ENCODE data around the gene RPS6KA5. TPM values are rescaled to one million over a fixed set of nuclear protein-coding genes. Genes with fewer than 3 reads are reported as not detected.
"Not testable (repeated sequence)": the region's sequence is repeated elsewhere in the genome, so short reads cannot be mapped to it uniquely, and the experiment has no call there.

Gene RPS6KA5
- polyA plus RNA-seq, 5 donors = 3.2 to 10.2 (median 8.8) TPM

DNA sequence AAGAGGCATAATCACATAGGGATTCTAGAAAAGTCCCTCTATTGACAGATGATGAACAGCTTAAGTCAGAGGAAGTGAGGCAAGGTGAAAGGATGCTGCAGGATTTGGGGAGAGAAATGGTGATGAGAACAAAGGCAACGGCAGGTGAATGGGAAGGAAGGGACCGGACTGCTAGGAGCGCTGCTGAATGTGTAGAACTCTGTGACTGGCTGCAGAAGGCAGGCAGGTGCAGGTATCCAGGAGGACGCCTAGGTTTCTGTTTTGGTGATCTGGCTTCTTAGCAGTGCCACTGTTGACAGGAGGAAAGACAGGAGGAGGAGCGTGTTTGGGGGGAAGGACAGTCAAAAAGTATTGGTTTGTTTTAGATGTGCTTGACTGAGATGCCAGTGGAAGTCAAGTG lies 185.8 kb downstream of the RPS6KA5 start:
- no peak for DNase-seq

DNA sequence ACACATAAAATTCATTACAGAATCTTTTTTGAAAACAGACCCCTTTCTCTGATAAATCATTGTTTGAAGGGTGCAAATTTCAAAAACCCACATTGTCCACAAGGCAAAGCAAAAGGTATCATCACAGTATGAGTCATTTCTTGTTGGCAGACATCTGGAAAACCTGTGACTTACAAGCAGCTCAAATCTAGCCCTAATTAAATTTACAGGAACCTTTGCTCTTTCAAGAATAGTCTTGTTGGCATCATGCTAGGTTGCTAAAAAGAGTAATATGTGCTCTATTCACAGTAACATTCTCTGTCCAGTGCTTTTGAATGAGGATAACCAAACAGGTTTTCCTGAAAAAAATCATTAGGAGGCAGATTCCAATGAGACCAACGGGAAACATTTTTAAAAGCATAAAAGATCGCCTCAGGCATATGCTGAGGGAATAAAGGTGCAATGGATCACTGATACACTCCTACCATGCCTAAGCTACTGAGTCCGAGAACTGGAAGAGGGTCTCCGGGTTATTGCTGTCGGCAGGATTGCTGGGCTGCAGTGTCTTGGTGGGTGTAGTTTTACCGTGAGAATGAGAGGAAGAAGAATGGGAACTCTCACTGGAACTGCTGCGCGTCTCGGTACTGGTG lies 188.7 kb downstream of the RPS6KA5 start:
- DNase-seq = no peak

DNA sequence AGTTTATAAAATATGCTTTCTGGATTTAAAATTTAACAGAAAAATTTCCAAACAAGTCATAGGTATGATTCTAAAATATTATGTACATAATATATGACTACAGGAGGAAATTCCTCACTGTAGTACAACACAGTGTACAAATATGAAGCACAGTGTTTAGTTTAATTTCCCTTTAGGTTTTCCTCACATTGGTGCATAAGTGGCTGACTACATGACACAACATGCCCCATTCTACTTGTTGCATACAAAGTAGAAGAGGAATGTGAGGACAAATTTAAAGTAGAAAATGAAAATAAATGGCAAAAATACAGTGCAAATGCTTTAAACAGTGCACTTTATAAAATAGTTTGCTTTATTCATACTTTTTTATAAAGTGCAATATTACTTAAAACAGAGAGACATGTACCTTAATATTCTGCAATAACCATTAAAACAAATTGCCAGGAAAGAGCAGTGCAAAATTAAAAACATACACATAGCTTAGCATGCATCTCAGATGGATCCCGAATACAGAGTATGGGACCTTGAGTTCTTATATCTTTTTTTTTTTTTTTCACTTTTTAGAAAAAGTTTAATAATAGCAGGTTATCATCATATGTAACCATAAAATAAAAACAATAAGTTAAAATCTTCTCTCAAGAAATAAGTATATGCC lies 189.4 kb downstream of the RPS6KA5 start:
- no peak for DNase-seq

DNA sequence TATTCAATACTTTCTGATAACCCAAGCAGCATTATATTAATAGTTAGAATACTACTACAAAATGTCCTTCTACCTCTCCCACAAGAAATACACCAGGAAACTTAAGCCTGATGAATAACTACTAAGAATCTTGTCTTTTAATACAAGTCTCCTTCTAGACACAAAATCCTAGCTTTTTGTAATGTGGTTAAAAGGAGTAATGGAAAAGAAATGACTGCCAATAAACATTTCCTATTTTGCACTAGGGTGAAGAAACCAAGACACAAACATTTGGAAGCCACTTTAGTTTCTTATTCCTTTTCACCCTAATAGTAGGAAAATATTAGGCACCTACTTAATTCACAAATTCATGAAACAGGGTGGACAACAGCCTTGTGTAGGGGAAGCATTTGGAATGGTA lies 192.9 kb downstream of the RPS6KA5 start:
- no peak for DNase-seq

DNA sequence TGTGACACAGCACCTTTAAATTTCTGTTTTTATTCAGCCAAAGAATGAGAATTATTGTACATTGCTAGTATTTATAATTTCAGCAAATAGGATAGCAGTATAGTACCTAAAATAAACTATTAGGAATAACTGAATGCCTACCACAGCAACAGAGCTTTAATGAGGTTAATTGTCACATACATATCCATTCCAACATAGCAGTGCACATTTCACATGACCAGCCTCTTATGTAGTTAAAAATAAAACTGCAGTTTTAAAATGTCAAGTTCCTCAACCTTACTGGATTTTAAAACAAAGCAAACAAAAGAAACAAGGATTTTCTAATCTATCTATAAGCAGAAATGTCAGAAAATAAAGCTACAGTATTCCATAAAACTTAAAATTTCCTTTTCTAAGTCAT lies 193.6 kb downstream of the RPS6KA5 start:
- DNase-seq = no peak

DNA sequence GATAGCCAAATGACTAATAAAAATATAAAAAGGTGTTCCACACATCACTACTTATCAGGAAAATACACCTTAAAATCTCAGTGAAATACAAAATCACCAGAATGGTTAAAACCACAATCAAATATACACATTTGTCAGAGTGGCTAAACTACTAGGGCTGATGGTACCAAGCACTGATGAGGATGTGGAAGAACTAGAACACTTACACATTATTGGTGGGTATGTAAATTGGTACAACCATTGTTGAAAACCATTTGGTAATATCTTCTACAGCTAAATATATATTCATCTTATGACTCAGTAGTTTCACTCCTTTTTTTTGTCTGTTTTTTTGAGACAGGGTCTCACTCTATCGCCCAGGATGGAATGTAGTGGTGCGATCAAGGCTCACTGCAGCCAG lies 195.7 kb downstream of the RPS6KA5 start:
- DNase-seq = no peak

DNA sequence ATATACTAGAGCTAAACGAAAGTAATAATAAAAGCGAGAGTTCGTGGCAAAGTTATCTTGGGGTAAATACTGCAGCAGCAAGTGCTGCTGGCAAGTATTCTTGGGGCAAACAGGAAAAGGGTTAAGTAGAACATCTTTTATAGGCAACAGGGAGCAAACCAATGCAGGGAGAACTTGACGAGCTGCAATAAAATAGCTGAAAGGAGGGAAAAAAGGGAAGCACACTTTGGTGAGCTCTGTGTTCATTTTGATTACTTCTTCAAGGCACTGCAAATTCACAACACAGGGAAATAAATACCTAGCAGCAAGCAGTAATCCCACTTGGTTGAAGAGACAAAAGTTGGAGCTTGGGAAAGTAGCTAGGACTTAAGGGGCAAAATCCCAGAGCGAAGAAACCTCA lies 201.9 kb downstream of the RPS6KA5 start:
- DNase-seq = no peak

DNA sequence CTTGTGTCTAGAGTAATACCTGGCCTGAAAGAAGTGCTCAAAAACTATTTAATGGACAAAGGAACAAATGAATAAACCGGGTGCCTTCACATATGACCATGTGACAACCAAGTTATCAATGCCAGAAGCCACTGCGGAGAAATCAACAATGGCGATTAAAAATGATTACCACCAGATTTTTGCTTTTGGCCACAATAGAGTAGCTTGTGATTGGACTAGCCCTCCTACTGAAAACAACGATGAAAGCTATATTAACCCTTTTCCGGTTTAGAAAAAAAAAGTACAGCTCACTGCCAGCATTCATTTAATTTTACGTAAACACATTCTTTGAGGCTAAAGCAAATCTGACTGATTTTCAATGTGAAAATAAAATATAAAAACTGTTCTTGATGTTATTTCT lies 202.6 kb downstream of the RPS6KA5 start:
- peak in 1 of 2 donors; percentile 9 for DNase-seq

DNA sequence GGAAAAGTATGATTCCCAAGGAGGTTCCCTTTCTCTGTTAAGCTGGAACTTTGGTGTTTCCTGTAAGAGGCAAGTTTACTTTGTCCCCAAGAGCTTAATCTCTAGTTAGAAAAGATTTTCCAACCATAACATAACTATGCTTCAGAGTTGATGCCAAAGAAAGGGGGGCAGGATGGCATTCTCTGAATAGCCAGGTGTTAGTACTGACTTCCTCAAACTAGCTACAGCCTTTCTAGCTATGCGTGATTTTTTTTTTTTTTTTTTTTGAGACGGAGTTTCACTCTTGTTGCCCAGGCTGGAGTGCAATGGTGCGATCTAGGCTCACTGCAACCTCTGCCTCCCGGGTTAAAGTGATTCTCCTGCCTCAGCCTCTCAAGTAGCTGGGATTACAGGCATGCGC lies 204.3 kb downstream of the RPS6KA5 start:
- not testable (repeated sequence) for DNase-seq

DNA sequence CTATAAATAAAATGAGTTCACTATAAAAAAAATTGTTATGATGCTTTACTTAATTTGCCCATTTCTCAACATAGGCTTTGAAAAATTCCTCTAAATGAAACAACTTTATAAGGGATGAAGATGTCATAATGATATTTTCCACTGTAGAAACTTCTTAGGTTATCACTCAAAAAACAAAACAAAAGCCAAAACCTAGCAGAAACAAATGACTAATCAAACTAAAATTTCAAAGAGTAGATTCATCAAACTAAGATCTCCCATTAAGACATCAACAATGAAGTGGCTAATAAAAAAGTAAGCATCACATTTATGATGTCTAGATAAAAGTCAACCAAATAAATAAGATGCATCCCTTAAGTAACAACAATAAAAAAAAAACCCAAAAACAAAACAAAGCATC lies 207.3 kb downstream of the RPS6KA5 start:
- no peak for DNase-seq

DNA sequence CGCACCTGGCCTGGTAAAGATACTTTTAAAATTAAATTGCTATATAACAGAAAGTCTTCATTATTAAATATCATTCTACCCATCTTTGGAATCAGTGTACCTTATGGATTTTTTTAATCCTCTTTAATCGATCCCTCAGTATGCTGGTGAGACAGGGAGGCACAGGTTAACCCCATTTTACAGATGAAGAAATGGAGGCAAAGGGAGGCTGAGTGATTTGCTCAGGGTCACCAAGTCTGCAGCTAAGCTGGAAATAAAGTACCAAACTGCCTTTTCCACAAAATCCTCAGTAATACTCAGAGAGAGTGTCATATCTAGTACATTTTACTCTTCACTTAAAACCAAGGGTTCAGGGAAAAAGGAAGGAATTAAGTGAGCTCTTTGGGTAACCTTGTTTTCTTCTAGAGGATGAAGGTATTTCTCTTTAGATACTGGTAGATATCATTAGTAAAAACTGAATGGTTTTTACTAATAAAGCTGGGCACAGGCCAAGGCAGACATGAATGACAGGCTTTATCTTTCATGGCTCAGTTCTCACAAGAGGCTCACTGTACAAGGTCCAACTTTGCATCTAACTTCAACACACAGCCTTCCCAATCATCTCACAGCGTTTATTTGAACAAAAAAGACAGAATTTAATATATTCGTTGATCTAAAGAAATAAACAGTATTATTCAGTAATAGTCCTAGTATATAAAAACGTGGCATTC lies 209.0 kb downstream of the RPS6KA5 start:
- DNase-seq = no peak

DNA sequence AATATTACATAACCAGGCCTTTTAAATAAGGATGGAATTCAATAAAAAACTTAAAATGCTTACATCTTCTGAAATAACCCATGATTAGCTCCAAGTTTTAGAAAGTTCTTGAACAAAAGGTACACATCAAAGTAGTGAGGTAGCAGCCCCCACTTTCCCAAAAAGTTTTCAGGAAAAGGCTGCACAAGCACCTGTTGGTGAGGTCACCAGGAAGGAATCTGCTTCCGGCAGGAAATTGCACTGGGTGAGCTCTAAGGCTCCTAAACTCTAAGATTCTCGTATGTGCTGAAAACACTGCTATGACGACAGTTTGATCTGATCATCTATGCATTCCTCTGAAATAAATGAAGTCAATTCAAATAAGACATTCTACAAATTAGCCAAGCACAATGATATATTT lies 210.0 kb downstream of the RPS6KA5 start:
- no peak for DNase-seq

DNA sequence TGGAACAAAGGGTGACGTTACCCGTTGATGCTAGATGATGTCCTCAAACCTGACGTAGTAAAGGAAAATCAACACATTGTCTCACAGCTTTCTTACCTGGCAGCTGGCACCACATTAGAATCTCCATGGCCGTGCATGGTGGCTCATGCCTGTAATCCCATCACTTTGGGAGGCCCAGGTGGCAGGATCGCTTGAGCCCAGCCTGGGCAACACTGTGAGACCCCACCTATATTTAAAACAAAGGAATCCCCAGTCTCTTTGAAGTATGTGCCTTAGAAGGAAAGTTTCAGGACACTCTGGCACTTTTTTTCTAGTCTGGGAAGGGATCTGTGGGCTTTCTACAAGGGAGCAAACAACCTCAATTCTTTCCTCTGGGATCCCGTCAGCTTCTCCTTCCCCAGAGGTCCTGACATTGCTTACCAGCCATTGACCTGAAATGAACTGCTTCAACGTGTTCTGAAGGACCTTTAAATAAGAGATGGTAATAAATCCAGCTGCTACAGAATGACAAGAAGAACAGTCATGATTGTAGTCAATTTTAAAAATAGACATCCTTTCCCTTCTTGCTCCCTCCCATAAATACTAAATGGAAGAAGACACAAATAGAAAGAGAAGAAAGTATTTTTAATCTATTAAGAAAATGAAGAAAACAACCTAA lies 210.5 kb downstream of the RPS6KA5 start:
- DNase-seq = no peak

DNA sequence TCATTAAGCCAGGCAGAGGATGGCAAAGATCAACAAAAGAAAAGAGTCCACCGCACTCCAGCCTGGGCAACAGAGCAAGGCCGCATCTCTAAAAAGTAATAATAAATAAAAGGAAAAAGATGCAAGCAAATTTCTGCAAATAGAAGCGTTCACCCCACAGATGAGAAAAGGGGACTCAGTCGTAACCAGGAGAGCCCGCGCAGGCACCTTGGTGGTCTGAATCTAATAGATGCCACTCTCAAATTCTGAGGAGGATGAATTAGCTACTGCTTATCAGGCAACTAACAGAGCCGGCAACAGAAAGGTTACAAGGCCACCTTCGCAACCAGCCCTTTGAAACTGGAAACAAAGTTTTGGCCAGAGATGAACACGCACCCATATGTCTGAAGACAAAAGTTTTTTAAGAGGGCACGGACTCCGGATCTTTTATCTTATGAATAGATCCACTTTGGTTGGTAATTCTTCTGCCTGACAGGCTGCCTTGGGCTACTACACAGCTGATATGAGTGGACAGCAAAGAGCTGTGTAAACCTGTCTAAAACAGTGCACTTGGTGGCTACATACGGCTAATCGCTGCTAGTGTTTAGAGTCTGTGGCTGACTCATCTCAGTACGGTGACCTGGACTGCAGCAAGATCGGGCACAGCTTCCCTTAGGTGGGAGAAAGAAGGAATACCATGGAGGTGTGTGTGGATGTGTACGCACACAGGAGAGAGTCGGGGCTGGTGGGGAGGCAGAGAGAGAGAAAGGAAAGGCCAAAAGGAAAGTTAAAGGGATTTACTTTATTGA lies 211.3 kb downstream of the RPS6KA5 start:
- DNase-seq = no peak

DNA sequence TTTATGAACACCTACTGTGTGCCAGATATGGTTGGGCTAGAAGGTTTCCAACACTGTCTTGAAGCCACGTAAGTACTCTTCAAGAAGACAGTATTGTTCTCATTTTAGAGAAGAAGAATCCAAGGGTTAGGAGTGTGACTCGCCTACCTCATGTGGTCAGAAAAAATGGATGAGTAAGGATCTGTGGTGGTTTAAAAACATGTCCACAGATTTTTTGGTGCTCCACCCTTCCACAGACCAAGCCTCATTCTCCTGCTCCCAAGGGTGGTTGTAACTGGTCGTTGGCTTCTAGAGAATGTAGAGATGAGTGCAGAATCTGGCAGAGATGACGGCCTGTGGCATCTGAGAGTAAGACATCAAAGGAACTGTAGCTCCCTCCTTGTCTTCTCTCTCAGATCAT lies 213.9 kb downstream of the RPS6KA5 start:
- no peak for DNase-seq

DNA sequence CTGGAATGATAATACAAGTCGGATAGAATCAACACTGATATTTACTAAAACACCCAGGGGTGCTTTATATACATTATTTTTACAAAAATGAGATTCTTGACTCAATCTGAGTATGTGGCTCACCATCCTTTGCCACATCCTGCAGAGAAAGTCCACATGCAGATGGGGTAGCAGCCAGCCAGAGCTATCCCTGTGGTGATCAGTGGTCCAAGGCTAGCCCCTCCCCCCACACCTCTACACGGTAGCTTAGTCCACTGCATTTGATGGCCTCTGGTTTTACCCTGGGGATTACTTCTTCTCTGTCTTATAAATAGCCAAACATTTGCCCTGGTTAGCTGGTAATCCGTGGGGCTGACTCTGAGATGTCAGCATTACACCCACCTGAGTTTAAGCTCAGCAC lies 216.1 kb downstream of the RPS6KA5 start:
- DNase-seq = no peak

DNA sequence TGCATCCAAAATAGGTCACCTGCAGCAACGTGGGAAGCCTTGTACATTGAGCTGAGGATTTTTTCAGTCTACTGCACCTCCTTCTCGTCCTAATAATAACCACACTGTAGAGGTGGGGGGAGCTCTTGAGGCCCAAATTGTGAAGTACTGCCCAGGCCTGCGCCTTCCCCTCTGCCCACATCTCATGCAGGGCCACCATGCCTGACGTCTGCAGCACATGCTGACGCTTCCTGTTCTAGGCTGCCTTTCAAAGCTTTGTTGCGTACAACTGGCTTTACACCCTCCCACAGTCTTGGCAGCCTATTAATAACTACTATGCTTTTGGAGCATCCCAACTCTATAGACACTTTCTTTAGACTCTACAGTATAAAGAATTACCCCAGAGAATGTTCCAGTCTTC lies 217.7 kb downstream of the RPS6KA5 start:
- DNase-seq = no peak

DNA sequence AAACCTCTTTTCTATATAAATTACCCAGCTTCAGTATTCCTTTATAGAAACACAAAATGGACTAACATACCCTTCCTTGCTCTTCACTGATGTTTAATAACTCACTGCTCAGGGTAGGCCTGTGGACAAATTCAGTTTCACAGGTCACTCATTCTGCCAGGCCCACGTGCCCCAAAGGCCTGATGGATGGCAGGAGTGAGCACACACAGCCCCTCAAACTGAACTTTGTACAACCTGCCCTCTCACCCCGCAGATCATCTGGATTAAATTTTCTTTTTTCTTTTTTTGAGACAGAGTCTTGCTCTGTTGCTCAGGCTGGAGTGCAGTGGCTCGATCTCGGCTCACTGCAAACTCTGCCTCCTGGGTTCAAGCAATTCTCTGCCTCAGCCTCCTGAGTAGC lies 219.8 kb downstream of the RPS6KA5 start:
- DNase-seq = not testable (repeated sequence)

DNA sequence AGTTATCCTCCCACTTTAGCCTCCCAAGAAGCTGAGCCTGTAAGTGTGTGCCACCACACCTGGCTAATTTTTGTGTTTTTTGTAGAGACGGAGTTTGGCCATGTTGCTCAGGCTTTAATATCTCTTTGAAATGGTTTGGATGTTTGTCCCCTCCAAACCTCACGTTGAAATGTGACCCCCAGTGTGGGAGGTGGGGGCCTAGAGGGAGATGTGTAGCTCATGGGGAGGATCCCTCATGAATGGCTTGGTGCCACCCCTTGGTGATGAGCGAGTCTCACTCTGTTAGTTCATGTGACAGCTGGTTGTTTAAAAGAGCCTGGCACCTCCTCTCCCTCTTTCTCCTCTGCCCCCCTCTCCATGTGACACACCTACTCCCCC lies 220.6 kb downstream of the RPS6KA5 start:
- DNase-seq = no peak

DNA sequence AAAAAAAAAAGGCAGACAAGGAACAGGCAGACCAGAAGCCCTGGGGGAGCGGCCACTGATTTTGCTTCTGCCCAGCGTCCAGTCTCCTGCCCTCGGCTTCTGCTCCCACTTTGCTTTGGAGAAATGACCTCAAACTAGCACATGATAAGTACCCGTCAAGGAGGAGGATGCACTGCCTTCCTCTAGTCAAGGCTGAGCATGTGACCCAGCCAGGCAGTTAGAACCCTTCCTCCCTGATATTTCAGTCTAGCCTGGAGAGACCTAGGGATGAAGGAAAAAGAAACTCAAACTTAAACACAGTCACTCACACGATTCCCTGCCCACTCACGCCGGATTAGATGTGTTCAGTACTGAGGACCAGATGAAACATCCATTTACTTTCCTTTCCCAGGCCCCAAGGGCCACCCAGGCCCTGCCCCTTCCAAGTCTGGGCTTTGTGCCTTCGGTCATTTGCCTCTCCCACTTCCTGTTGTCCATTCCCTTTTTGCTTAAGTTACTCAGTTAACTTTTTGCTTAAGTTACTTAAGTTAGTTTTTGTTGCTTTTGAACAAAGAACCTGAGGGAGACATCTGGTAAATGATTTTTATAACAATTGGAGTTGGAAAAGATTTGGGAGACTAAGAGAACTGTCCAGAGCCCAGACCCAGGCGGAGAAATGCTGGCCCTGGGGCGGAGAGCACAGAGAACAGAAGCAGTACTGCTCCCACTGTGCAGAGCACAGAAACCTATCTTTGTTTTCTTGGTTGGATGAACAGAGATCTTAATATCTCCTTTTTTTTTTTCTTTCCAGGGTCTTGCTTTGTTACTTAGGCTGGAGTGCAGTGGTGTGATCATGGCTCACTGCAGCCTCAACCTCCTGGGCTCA lies 221.2 kb downstream of the RPS6KA5 start:
- DNase-seq = no peak

DNA sequence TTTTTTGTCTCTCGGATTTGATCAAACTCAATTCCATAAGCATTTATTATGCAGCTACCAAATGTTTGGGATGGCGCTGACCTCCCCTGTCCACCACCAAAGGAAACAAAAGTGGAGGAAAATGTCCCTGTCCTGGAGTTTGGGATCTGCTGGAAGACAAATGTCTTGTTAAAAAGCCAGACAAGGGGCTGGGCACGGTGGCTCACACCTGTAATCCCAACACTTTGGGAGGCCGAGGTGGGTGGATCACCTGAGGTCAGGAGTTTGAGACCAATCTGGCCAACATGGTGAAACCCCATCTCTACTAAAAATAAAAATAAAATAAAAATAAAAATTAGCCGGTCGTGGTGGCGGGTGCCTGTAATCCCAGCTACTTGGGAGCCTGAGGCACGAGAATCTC lies 221.9 kb downstream of the RPS6KA5 start:
- DNase-seq = not testable (repeated sequence)

Measured in right lung (tissue), 5 donors.